Glutamatergic neuron (in vitro differentiated cells): ENCODE measurements around the gene C4orf50. TPM values are rescaled to one million over a fixed set of nuclear protein-coding genes. Genes with fewer than 3 reads are reported as not detected.

Experiments
- DNase-seq: peaks from one replicate; pipeline ENCODE4 v3.0.0; 2022
- H3K27ac Mint-ChIP-seq: one replicate; pipeline ENCODE4 v1.8.0; 2020; ENCODE audit warnings: mild to moderate bottlenecking, mixed read lengths, inconsistent platforms; ENCODE audit not compliant: unreplicated experiment
- H3K27me3 Mint-ChIP-seq: one replicate; pipeline ENCODE4 v1.8.0; 2020; ENCODE audit warnings: mild to moderate bottlenecking, moderate library complexity, mixed read lengths, inconsistent platforms; ENCODE audit not compliant: unreplicated experiment
- H3K36me3 Mint-ChIP-seq: one replicate; pipeline ENCODE4 v1.8.0; 2020; ENCODE audit warnings: mild to moderate bottlenecking, mixed read lengths, inconsistent platforms; ENCODE audit not compliant: unreplicated experiment
- H3K4me1 Mint-ChIP-seq: one replicate; pipeline ENCODE4 v1.8.0; 2020; ENCODE audit warnings: mild to moderate bottlenecking, low read depth, mixed read lengths, inconsistent platforms; ENCODE audit not compliant: unreplicated experiment
- H3K4me3 Mint-ChIP-seq: one replicate; pipeline ENCODE4 v1.8.0; 2020; ENCODE audit warnings: mild to moderate bottlenecking, mixed read lengths, inconsistent platforms; ENCODE audit not compliant: unreplicated experiment
- H3K9me3 Mint-ChIP-seq: one replicate; pipeline ENCODE4 v1.8.0; 2020; ENCODE audit warnings: mild to moderate bottlenecking, moderate library complexity, mixed read lengths, inconsistent platforms; ENCODE audit not compliant: unreplicated experiment
- long read RNA-seq: library from polyadenylated mRNA; unstranded; transcript quantifications from one replicate; pipeline ENCODE4 v2.0.0, GENCODE V29; 2020; ENCODE audit not compliant: unreplicated experiment
- total RNA-seq: library from RNA; stranded (reverse); fragmentation: NEBNext Ultra II Directional; extraction: Animal tissue kit (Norgen Biotek cat#: 25700); gene quantifications from one replicate; pipeline ENCODE4 v1.2.1, GENCODE V29; 2021; ENCODE audit not compliant: unreplicated experiment
- TF ChIP-seq, protein P1 (sequence below): fragments of 200-600 bp; sonication (generic); IDR thresholded peaks from one replicate; pipeline ENCODE4 v1.5.0; 2021; ENCODE audit not compliant: partially characterized antibody, unreplicated experiment

C4orf50 gene
- 0.56 TPM for total RNA-seq
- long read RNA-seq, partial matches to known transcripts = 0 of 1 reads
- long read RNA-seq, other reads (novel, unspliced or antisense) = 1 of 1 reads

DNA sequence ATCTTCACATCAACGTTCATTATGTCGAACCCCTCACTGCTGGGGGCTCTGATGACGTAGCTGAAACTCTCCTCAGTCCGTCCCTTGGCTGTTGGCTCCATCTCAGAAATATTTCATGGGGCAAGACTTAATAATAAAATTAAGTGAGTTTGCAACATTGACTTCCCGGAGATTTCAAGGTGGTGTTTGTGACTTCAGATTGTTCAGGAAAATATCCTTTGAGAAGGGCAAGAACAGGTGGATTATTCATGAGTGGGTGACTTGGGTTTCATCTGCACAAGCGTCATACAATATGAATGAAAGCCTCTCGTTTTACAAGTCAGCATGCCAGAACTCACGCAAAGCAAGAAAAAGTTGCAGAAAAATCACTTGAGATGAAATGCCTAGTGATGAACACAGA, at the start of gene C4orf50:
Gene C4orf50, minus strand, starts transcription at position 101 of the 400 bp plus-strand sequence.
- Mint-ChIP-seq H3K36me3 (no peaks in the 10 kb centered on the region), H3K9me3 (peaks cover 3% of the 10 kb centered on the region), H3K27ac (peak within 1 kb of the TSS; percentile 44), H3K4me3 (no peak within 1 kb of the TSS), H3K27me3 (peaks cover 4% of the 10 kb centered on the region), H3K4me1 (peaks cover 15% of the 10 kb centered on the region)
- no peak for DNase-seq
- TF ChIP-seq, protein P1, sequence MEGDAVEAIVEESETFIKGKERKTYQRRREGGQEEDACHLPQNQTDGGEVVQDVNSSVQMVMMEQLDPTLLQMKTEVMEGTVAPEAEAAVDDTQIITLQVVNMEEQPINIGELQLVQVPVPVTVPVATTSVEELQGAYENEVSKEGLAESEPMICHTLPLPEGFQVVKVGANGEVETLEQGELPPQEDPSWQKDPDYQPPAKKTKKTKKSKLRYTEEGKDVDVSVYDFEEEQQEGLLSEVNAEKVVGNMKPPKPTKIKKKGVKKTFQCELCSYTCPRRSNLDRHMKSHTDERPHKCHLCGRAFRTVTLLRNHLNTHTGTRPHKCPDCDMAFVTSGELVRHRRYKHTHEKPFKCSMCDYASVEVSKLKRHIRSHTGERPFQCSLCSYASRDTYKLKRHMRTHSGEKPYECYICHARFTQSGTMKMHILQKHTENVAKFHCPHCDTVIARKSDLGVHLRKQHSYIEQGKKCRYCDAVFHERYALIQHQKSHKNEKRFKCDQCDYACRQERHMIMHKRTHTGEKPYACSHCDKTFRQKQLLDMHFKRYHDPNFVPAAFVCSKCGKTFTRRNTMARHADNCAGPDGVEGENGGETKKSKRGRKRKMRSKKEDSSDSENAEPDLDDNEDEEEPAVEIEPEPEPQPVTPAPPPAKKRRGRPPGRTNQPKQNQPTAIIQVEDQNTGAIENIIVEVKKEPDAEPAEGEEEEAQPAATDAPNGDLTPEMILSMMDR = no peak

DNA sequence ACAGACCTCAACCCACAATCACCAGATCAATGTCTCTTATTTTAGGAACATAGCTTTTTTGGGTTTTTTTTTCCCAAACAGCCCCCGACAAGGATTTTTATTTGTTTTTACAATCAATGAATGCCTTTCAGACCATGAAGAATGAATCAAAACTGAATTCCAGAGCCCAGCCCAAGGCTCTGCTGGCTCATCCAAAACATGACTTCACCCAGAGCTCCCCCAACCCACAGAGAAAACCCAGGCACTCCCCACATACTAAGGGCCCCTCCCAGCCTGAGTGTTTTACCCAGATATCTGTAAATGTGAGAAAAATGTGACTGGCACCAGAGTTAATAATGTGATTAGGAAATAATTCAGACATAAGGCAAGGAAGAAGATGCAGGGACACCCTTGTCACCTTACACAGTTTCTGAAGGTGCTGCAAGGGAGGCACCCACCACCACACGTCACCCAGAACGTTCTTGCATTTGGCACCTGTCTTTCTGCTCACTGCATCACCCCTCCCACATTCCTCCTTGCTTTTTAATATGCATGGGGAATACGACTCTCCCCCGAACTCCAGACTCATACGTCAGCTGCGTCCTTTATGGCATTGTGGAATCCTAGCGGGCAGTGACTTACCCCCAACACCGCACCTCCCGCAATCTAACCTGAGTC, 47.8 kb upstream of the C4orf50 start:
- peaks cover 4% of the 10 kb centered on the region for H3K27me3 Mint-ChIP-seq
- no peak for DNase-seq
- no peak overlapping the region for H3K4me3 Mint-ChIP-seq
- no peaks in the 10 kb centered on the region for H3K4me1 Mint-ChIP-seq
- peaks cover 10% of the 10 kb centered on the region for H3K36me3 Mint-ChIP-seq
- no peak overlapping the region for H3K27ac Mint-ChIP-seq
- peaks cover 5% of the 10 kb centered on the region for H3K9me3 Mint-ChIP-seq
- TF ChIP-seq, protein P1 = no peak

DNA sequence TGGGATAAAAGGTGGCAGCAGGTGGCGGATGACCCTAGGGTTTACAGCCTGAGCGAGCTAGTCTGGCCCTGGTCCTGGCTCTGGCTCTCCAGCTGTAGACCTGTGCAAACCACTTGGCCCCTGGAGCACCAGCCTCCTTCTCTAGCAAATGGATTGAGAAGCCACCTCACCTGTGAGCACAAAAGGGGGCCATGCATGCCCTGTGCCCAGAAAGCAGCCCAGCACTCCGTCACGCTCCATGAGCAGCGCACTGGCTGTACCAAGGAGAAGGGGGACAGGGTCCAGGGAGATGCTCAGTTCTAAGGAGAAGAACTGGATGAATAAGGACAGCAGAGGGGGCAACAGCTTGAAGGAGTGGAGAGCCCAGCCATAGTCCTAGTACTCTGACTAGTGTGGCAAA, 46.9 kb upstream of the C4orf50 start:
- TF ChIP-seq, protein P1 = no peak
- Mint-ChIP-seq H3K27me3 (peaks cover 4% of the 10 kb centered on the region), H3K9me3 (peaks cover 6% of the 10 kb centered on the region), H3K27ac (no peak overlapping the region), H3K4me1 (no peaks in the 10 kb centered on the region), H3K4me3 (no peak overlapping the region), H3K36me3 (peaks cover 19% of the 10 kb centered on the region)
- DNase-seq = no peak

DNA sequence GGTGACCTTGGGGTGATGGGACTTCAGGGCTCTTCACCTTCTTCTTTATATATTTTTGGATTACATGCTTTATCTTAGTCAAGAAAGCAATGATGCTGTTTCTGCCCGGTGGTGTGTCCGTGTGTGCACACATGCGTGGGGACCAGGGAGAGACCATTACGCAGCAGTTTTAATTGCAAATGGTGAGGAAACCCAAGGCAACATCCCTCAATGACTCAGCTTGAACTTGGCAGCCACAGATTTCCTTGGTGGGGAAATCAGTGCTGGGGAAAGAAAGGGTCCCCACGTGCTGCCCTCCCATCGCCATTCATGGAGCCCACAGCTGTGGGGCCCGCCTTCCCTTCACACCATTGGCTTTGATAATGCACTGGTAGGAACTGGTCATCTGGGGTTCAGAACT, 46.2 kb upstream of the C4orf50 start:
- DNase-seq = no peak
- Mint-ChIP-seq H3K4me3 (no peak overlapping the region), H3K4me1 (no peaks in the 10 kb centered on the region), H3K27ac (no peak overlapping the region), H3K36me3 (peaks cover 22% of the 10 kb centered on the region), H3K9me3 (peaks cover 7% of the 10 kb centered on the region), H3K27me3 (peaks cover 4% of the 10 kb centered on the region)
- TF ChIP-seq, protein P1 = no peak

DNA sequence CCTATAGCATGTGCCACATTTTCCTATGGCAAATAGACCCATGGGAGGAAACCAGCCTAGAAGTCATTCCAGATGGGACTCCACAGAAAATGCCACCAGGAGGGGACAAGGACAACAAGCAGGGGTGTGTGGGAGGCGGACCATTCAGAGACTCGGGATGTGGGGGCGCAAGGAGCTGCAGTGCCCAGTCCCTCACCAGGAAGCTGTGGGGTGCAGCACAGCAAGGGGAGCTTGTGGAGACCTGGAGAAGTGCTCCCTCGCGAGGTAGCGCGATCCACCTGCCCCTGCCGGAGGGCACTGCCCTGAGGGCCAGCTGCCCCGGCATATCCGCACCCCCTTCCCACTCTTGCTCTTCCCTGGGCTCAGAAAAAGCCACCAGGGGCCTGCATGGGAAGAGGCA, 45.5 kb upstream of the C4orf50 start:
- H3K4me3 Mint-ChIP-seq = no peak overlapping the region
- peaks cover 29% of the 10 kb centered on the region for H3K36me3 Mint-ChIP-seq
- no peaks in the 10 kb centered on the region for H3K4me1 Mint-ChIP-seq
- TF ChIP-seq, protein P1 = no peak
- H3K27me3 Mint-ChIP-seq = peaks cover 4% of the 10 kb centered on the region
- no peak overlapping the region for H3K27ac Mint-ChIP-seq
- peaks cover 10% of the 10 kb centered on the region for H3K9me3 Mint-ChIP-seq
- no peak for DNase-seq
